HCT116 (cell line): ENCODE data around the gene TIGD4. TPM values are rescaled to one million over a fixed set of nuclear protein-coding genes. Genes with fewer than 3 reads are reported as not detected.

Experiments used
- ATAC-seq: fragments of 200-7000 bp; cut with Tn5 transposase; 2 replicates; pipeline ENCODE4 v1.9.1; 2020; ENCODE audit warnings: mild to moderate bottlenecking, moderate library complexity
- BruUV-seq: library from RNA; stranded (reverse); fragments of 400-500 nt; replicated peaks from 2 replicates; lab custom pipeline; 2021; lab: Mats Ljungman, UMichigan
- CTCF ChIA-PET: fragments of 300-600 bp; sonication (Branson Sonifier 250); formaldehyde crosslinking; loops from one replicate; lab custom pipeline; 2021; ENCODE audit warnings: antibody characterized with exemption; lab: Charles Lee
- POLR2A ChIA-PET: fragments of 300-600, 350-600 bp; sonication (Branson Sonifier 250); formaldehyde crosslinking; loops from one replicate; lab custom pipeline; 2021; ENCODE audit warnings: antibody characterized with exemption; lab: Charles Lee
- RAD21 ChIA-PET, 2 experiments: fragments of 300-600 bp; sonication (Branson Sonifier 250); formaldehyde crosslinking; loops; one replicate each; lab custom pipeline; 2023; ENCODE audit warnings: low total read pairs in 2 of 2; ENCODE audit not compliant: uncharacterized antibody in 2 of 2, unreplicated experiment in 2 of 2, low non-redundant PET in 1 of 2; lab: Charles Lee
- DNase-seq: peaks from one replicate; pipeline ENCODE4 v3.0.0-alpha.2; 2010; ENCODE audit warnings: low read depth, low spot score
- H2AFZ ChIP-seq: fragments of 200-600 bp; shearing (Covaris generic), sonication (generic); 2 replicates; pipeline ENCODE4 v1.6.1; 2017; ENCODE audit warnings: low read depth, mixed run types, mixed read lengths, antibody characterized with exemption, low read length; ENCODE audit not compliant: poor library complexity, severe bottlenecking
- H3K27ac ChIP-seq: 2 replicates; pipeline ENCODE4 v1.5.1; 2012; ENCODE audit warnings: low read depth, low read length
- H3K27me3 ChIP-seq: fragments of 200-600 bp; sonication (generic); 2 replicates; pipeline ENCODE4 v1.6.1; 2016; ENCODE audit warnings: mixed run types, low read length, mixed read lengths; ENCODE audit not compliant: insufficient read depth
- H3K36me3 ChIP-seq, 2 experiments: fragments of 200-500 bp in 1 of 2; fragments of 200-600 bp in 1 of 2; sonication (Bioruptor generic) in 1 of 2; sonication (generic) in 1 of 2; 2 replicates each; pipeline versions ENCODE4 v1.5.1 to v1.6.1; 2014 to 2016; ENCODE audit warnings: low read length in 2 of 2, inconsistent platforms in 1 of 2, mixed read lengths in 1 of 2, mixed run types in 1 of 2; ENCODE audit not compliant: insufficient read depth in 2 of 2, control insufficient read depth in 1 of 2
- H3K4me1 ChIP-seq, 2 experiments: fragments of 200-600 bp in 1 of 2; sonication (generic) in 1 of 2; 2 replicates each; pipeline versions ENCODE4 v1.5.1 to v1.6.1; 2012 to 2017; ENCODE audit warnings: low read length in 2 of 2, inconsistent platforms in 1 of 2, mild to moderate bottlenecking in 1 of 2, mixed read lengths in 1 of 2, mixed run types in 1 of 2, moderate library complexity in 1 of 2; ENCODE audit not compliant: insufficient read depth in 2 of 2, control insufficient read depth in 1 of 2
- H3K4me2 ChIP-seq: fragments of 200-600 bp; sonication (generic); 2 replicates; pipeline ENCODE4 v1.6.1; 2017; ENCODE audit warnings: mixed run types, low read length, mixed read lengths
- H3K4me3 ChIP-seq, 2 experiments: fragments of 200-600 bp in 1 of 2; sonication (generic) in 1 of 2; replicated peaks in 1 of 2; 2 replicates each; pipeline ENCODE4 v1.5.1; 2011 to 2016; ENCODE audit warnings: low read length in 2 of 2, control low read depth in 1 of 2, low read depth in 1 of 2, mild to moderate bottlenecking in 1 of 2, mixed read lengths in 1 of 2, mixed run types in 1 of 2
- H3K79me2 ChIP-seq: fragments of 200-600 bp; sonication (generic); 2 replicates; pipeline ENCODE4 v1.6.1; 2017; ENCODE audit warnings: mild to moderate bottlenecking, mixed run types, low read length, moderate library complexity, mixed read lengths; ENCODE audit not compliant: insufficient read depth
- H3K9ac ChIP-seq: fragments of 200-600 bp; sonication (generic); 2 replicates; pipeline ENCODE4 v1.6.1; 2016; ENCODE audit warnings: low read length, mixed read lengths
- H3K9me2 ChIP-seq: fragments of 200-600 bp; sonication (generic), shearing (Covaris generic); 2 replicates; pipeline ENCODE4 v1.6.1; 2017; ENCODE audit warnings: mixed run types, mild to moderate bottlenecking, moderate library complexity; ENCODE audit not compliant: insufficient read depth
- H3K9me3 ChIP-seq, 2 experiments: fragments of 200-500 bp in 1 of 2; fragments of 200-600 bp in 1 of 2; sonication (Bioruptor generic) in 1 of 2; sonication (generic) in 1 of 2; 2 replicates each; pipeline ENCODE4 v1.6.1; 2014 to 2017; ENCODE audit warnings: low read length in 2 of 2, mixed read lengths in 2 of 2, inconsistent platforms in 1 of 2, low read depth in 1 of 2, mild to moderate bottlenecking in 1 of 2, mixed run types in 1 of 2, moderate library complexity in 1 of 2; ENCODE audit not compliant: control insufficient read depth in 1 of 2, insufficient read depth in 1 of 2
- H4K20me1 ChIP-seq: fragments of 200-600 bp; sonication (generic), shearing (Covaris generic); 2 replicates; pipeline ENCODE4 v1.6.1; 2017; ENCODE audit warnings: mixed run types, mild to moderate bottlenecking, moderate library complexity; ENCODE audit not compliant: insufficient read depth
- ATF3 ChIP-seq: IDR thresholded peaks from 2 replicates; pipeline ENCODE4 v1.6.1; 2012
- EGR1 ChIP-seq: IDR thresholded peaks from 2 replicates; pipeline ENCODE4 v1.6.1; 2012; ENCODE audit warnings: low read depth
- ELF1 ChIP-seq: IDR thresholded peaks from 2 replicates; pipeline ENCODE4 v1.6.1; 2012; ENCODE audit warnings: low read depth, borderline replicate concordance
- RAD21 ChIP-seq: IDR thresholded peaks from 2 replicates; pipeline ENCODE4 v1.6.1; 2012; ENCODE audit warnings: low read depth, mild to moderate bottlenecking
- TCF7L2 ChIP-seq: IDR thresholded peaks from 2 replicates; pipeline ENCODE4 v1.7.0; 2011; ENCODE audit warnings: borderline replicate concordance, inconsistent platforms; ENCODE audit not compliant: insufficient read depth, insufficient read length; ENCODE audit errors: extremely low read depth
- YY1 ChIP-seq: IDR thresholded peaks from 2 replicates; pipeline ENCODE4 v1.6.1; 2011; ENCODE audit warnings: low read length, low read depth, moderate library complexity, mild to moderate bottlenecking; ENCODE audit not compliant: insufficient replicate concordance; ENCODE audit errors: extremely low read depth
- ZBTB33 ChIP-seq: IDR thresholded peaks from 2 replicates; pipeline ENCODE4 v1.6.1; 2011; ENCODE audit warnings: mild to moderate bottlenecking, low read length, moderate library complexity; ENCODE audit not compliant: insufficient replicate concordance; ENCODE audit errors: extremely low read depth
- intact Hi-C: fragments of 100-400 bp; cut with micrococcal nuclease; formaldehyde crosslinking; loops from 2 replicates; pipeline ENCODE4 v1.10.0; 2022
- total RNA-seq: library from RNA; stranded (reverse); gene quantifications from one replicate; pipeline ENCODE4 v1.2.1, GENCODE V29; 2021; ENCODE audit not compliant: unreplicated experiment

TIGD4 gene
- total RNA-seq, 1 experiment from 2014 or later = 0.42 TPM

GRCh38 chr4:152780267-152780778, 793 bp upstream of the TIGD4 start (continued):
- no peak for TF ChIP-seq ZBTB33
- TF ChIP-seq ELF1 = no peak
- no peak for TF ChIP-seq YY1
- no peak for TF ChIP-seq EGR1

- Histone ChIP-seq H3K79me2 (peaks cover 38% of the 10 kb centered on the region), H4K20me1 (no peaks in the 10 kb centered on the region), H3K9me3 (no peaks in the 10 kb centered on the region), H3K9me2 (no peaks in the 10 kb centered on the region), H2AFZ (peak overlapping the region; percentile 93), H3K27ac (peak overlapping the region; percentile 63), H3K36me3 (no peaks in the 10 kb centered on the region), H3K4me1 (peaks cover 5 to 21% of the 10 kb centered on the region in 2 experiments; a peak in 3 of 4 replicates), H3K9ac (peak overlapping the region; percentile 86), H3K27me3 (no peaks in the 10 kb centered on the region), H3K4me3 (peak overlapping the region; percentile 78 to 92), H3K4me2 (peak overlapping the region; percentile 91)
- BruUV-seq = TSS peak; percentile 68
- CTCF ChIA-PET = interaction anchor here (0.7 to 1.3 kb wide), 3 partner anchors 44 to 370 kb away, joined by 3 to 4 read pairs (median 3); no protein-coding TSS in a partner anchor
- RAD21 ChIA-PET = no interaction called here
- DNase-seq (no peak), ATAC-seq (no peak)
- POLR2A ChIA-PET = interaction anchor here (1.4 kb wide), 1 partner anchor 11 kb away, joined by 3 read pairs; no protein-coding TSS in a partner anchor
- intact Hi-C loops = loop anchor here (2.0 kb wide), 1 partner anchor 242 kb away; the partner anchor contains the start of gene FBXW7
- TF ChIP-seq TCF7L2 (no peak), RAD21 (no peak), ATF3 (no peak), EGR1 (no peak)
Observed at GRCh38 chr4:152778656-152779512, 646 bp downstream of the TIGD4 start.
